Measurements from ENCODE around the gene MTCL3.

Gene MTCL3

DNA sequence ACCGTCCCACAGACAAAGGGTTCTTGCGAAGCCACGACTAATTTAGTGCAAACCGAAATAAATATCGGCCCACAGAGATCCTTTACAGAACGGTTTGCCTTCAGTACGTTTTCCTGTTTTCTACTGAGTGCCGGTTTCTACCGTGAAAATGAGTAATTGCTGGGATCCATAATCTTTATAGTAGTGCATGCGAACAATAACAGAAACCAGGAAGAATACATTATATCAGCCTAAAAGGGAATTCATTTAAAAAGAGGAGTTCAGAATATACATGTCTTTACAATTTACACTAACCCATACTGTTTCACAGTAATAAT is 292 bp upstream of the MTCL3 start:
- no peaks in the 10 kb centered on the region for H3K27me3 ChIP-seq (ENCODE audit: insufficient read depth, low read length)
- H2AFZ ChIP-seq (ENCODE audit: low read length) = peak overlapping the region; percentile 34
- H3K14ac ChIP-seq (ENCODE audit: insufficient read depth, low read length) = peak overlapping the region; percentile 74; the same call in 1 of the 2 replicates
- H3K4me2 ChIP-seq (ENCODE audit: insufficient read depth, insufficient read length, low read length) = peak overlapping the region; percentile 98
- H4K91ac ChIP-seq (ENCODE audit: insufficient read length, low read depth, low read length) = no peak overlapping the region
- H3K18ac ChIP-seq (ENCODE audit: insufficient read length, low read depth, low read length) = peak overlapping the region; percentile 37
- no peaks in the 10 kb centered on the region; a peak in 1 of 5 replicates for H3K9me3 Mint-ChIP-seq
- H2AK5ac ChIP-seq (ENCODE audit: insufficient read length, low read length) = no peak overlapping the region
- no peak overlapping the region for H4K5ac ChIP-seq (ENCODE audit: insufficient read length, low read depth, low read length)
- TF ChIP-seq, protein P1, sequence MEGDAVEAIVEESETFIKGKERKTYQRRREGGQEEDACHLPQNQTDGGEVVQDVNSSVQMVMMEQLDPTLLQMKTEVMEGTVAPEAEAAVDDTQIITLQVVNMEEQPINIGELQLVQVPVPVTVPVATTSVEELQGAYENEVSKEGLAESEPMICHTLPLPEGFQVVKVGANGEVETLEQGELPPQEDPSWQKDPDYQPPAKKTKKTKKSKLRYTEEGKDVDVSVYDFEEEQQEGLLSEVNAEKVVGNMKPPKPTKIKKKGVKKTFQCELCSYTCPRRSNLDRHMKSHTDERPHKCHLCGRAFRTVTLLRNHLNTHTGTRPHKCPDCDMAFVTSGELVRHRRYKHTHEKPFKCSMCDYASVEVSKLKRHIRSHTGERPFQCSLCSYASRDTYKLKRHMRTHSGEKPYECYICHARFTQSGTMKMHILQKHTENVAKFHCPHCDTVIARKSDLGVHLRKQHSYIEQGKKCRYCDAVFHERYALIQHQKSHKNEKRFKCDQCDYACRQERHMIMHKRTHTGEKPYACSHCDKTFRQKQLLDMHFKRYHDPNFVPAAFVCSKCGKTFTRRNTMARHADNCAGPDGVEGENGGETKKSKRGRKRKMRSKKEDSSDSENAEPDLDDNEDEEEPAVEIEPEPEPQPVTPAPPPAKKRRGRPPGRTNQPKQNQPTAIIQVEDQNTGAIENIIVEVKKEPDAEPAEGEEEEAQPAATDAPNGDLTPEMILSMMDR (conservative IDR thresholded peaks at IDR 0.05) = no peak
- H2BK15ac ChIP-seq (ENCODE audit: low read depth, low read length) = no peak overlapping the region
- no peak overlapping the region for H2BK120ac ChIP-seq (ENCODE audit: low read depth, low read length, poor library complexity, severe bottlenecking)
- H3K4me3 Mint-ChIP-seq = peak overlapping the region; percentile 81 to 95
- peak overlapping the region; percentile 87 to 96 (median 94) for H3K27ac Mint-ChIP-seq
- no peak overlapping the region for H4K8ac ChIP-seq (replicated peaks; ENCODE audit: insufficient read length, low read depth, low read length)
- H4K20me1 ChIP-seq (ENCODE audit: control insufficient read depth, insufficient read depth, insufficient read length) = no peaks in the 10 kb centered on the region
- no peak for DNase-seq
- peaks cover 0 to under 1% (median under 1%) of the 10 kb centered on the region in 3 experiments; a peak in 3 of 7 replicates for H3K36me3 Mint-ChIP-seq (ENCODE audit: insufficient read depth in 1 of 3, low read depth in 3 of 3)
- H3K79me2 ChIP-seq (ENCODE audit: insufficient read depth, low read length) = no peaks in the 10 kb centered on the region
- no peak overlapping the region for H3T11ph ChIP-seq (ENCODE audit: low read length)
- H3K23me2 ChIP-seq (ENCODE audit: insufficient read length, low read depth, low read length, poor library complexity, severe bottlenecking) = peaks cover 34% of the 10 kb centered on the region
- H3K27me3 Mint-ChIP-seq (ENCODE audit: low read depth) = peaks cover 25% of the 10 kb centered on the region
- no peaks in the 10 kb centered on the region for H3K9me3 ChIP-seq (ENCODE audit: control insufficient read depth, low read depth, low read length)
- H2BK12ac ChIP-seq (ENCODE audit: insufficient read length, low read depth, low read length) = no peak overlapping the region
- WGBS (ENCODE audit: extremely low coverage, insufficient read length, low lambda C conversion rate) = no CpG with 5 or more reads among the region's 10 CpGs
- H3K79me1 ChIP-seq (ENCODE audit: insufficient read depth, low read depth, low read length, poor library complexity, severe bottlenecking) = no peaks in the 10 kb centered on the region
- no peak overlapping the region for H2BK5ac ChIP-seq (ENCODE audit: insufficient read length, low read length)
- H3K23ac ChIP-seq (ENCODE audit: insufficient read length, low read depth, low read length) = no peak overlapping the region
- H3K4me1 Mint-ChIP-seq = peaks cover 31 to 34% of the 10 kb centered on the region in 2 experiments
- H3K4ac ChIP-seq (ENCODE audit: low read depth, low read length) = no peak overlapping the region
- H2BK20ac ChIP-seq (ENCODE audit: low read depth, low read length, poor library complexity, severe bottlenecking) = no peak overlapping the region
- peak overlapping the region; percentile 83 for H3K9ac ChIP-seq (ENCODE audit: extremely low read depth, insufficient read length, low read length)
- H3K4me1 ChIP-seq (ENCODE audit: insufficient read depth, low read length) = no peaks in the 10 kb centered on the region
- peak overlapping the region; percentile 66 for H3K27ac ChIP-seq (ENCODE audit: insufficient read length, low read depth, low read length)
- no peak overlapping the region for H3K56ac ChIP-seq (ENCODE audit: insufficient read length, low read depth, low read length)

Data from H9 (cell line).